ENCODE results near the gene PARVB.
A peak's percentile ranks its signal among the peaks of the same experiment; 100 is the strongest.

The PARVB gene

DNA sequence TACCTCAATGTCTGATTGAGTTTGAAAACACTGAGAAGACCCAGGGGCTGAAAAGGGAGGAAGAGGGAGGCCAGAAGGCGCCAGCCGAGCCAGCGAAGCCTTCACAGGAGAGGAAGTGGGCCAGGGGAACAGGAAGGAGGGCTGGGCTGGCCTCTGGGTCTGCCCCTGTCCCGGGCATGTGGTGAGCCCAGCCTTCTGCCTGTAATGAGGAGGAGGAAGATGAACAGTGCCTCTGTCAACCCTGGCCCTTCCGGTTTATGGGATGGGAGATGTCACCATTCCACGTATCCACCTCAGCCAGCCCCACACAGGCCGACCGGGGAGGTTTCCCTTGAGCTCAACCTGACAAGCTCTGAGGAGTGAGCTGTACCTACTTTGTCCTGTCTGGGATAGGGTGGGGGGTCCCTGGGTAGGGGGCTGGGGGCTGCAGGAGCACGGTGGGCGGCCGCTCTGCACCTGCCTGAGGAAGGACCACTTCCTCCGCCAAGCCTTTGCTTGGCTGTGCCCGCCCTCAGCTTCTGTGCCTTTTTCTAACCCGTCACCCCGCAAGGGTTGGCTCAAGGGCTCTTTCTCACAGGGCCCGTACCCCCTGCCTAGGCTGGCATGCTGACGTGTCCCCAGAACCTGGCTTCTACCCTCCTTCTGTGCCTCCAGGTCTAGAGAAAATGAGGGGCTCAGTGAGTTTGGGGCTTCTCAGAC is 158.6 kb downstream of the PARVB start:
- peak in 1 of 3 experiments; percentile 53 for DNase-seq (ENCODE audit: low read depth in 3 of 3)

DNA sequence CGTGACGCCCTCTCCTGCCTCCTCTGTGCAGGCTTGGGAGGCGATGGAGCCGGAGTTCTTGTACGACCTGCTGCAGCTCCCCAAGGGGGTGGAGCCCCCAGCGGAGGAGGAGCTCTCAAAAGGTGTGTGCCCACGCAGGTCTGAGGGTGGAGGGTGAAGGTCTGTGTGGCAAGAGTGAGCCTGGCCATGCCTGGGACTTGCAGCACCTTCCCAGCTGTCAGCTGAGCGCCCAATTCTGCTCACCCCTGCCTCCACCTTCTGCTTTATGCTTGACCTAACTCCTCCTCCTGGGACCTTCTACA is 159.1 kb downstream of the PARVB start:
- no peak for DNase-seq (ENCODE audit: low read depth in 3 of 3)

DNA sequence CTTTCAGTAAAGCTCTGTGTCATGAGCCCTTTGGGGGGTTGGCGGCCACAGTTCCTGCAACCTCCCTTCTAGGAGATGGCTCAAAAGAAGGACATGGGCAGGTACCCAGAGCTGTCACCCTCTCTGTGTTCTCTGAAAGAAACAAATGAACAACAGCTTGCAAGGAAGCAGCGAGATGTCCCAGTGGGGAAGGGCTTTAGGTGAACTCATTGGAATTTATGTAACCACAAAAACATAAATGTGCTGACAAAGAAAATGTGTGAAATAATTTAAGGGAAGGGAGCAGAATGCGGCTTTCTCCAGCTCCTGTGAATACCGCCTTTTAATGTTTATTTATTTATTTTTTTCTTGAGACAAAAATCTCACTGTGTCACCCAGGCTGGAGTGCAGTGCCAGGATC is 159.9 kb downstream of the PARVB start:
- no peak for DNase-seq (ENCODE audit: low read depth in 3 of 3)

DNA sequence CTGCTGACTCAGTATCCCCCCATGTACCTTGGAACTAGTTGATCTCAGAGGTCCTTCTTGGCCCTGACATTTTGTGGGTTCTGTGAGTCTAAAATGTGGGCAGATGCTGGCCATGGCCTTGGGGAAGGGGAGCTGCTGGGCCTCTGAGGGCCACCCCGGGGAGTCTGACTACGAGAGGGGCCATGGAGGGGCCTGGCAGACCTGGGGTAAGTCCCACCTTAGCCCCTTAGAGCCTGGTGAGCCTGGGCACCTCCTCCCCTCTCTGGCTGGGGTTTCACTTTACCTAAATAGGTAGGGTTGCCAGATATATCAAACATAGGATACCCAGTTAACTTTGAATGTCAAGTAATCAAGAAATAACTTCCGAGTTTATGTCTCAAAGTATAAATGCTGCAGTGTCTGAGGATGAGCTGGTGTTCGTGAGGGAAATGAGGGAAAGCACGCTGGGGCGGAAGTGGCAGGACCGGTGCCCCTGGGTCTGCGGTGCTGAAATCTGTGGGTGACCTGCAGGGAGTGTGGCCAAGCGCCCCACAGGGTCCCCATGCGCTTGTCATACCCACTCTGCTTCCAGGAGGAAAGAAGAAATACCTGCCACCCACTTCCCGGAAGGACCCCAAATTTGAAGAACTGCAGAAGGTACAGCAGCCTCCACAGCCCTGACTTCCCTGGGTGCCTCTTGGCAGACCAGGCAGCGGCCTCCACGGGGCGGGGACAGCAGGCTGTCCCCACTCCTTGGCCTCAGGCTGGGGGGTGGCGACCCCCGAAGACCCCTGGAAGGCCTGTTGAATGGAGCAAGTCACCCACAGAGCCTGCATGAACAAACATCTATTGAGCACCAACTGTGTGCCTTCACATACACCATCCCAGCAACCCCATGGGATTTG is 161.4 kb downstream of the PARVB start:
- no peak for DNase-seq (ENCODE audit: low read depth in 3 of 3)

DNA sequence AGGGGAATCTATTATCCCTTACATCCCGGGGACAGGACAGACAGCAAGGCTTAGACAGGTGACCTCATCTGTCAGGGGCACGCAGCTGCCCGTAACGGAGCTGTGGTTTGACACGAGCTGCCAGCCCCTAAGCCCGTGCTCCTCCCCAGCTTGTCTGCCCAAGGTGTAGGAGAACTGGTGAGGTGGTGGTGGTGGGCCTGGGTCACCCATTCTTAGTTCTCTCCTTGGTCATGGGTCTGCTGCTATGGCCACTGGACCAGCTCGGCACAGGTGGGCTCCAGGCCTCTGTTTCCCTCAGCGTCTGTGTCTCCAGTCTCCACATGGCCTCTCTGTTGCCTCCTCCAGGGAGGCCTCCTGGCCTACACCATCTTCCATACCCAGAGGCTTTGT is 162.0 kb downstream of the PARVB start:
- no peak for DNase-seq (ENCODE audit: low read depth in 3 of 3)

- no peak for DNase-seq (ENCODE audit: low read depth in 3 of 3)
These were observed 162.6 kb downstream of the PARVB start for GRCh38 chr22:44186737-44187136.

GRCh38 chr22:44187652-44188230 is 163.6 kb downstream of the PARVB start:
- DNase-seq (ENCODE audit: low read depth in 3 of 3): no peak

DNA sequence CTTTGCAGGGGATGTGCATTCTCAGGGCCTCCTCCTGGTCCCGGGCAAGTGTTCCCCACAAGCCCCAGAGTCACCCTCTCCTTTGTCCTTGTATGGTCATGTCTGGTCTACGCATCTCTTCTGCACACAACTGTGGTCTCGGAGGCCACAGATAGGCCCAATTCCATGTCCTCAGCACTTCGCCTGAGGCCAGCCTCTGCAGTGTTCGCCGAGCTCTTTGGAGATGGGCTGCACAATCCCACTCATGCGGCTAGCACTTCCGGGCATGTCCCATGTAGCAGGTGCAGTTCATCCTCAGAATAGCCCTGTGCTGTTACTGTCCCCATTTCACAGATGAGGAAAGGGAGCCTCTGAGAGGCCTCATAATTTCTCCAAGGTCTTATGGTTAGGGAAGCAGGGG is 164.2 kb downstream of the PARVB start:
- DNase-seq (ENCODE audit: low read depth in 3 of 3): no peak

GRCh38 chr22:44188986-44189630 is 165.0 kb downstream of the PARVB start:
- DNase-seq (ENCODE audit: low read depth in 3 of 3): no peak

DNA sequence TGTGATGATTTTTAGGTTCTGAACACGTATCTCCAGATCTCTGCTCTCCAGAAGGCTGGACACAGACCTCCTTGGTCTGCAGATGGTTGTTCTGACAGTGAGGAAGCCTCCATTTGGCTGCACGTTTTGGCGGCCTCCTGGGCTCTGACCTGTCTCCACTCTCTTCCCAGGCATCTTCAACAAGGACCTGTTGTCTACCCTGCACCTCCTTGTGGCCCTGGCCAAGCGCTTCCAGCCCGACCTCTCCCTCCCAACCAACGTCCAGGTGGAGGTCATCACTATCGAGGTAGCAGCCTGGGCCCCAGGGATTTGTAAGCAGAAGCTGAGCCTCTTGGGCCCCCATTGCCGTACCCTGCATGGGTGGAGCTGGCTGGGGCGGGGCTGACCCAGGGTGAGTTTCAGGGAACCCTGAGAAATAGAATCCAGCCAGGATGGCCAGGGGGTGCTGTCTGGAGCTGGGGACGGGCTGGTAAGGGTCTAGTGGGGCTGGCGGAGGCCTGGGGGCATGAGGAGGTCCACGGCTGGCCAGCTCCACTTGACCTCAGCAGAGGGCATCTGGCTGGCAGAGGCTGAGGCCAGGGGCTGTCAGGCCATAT is 166.4 kb downstream of the PARVB start:
- no peak for DNase-seq (ENCODE audit: low read depth in 3 of 3)

- peak in 2 of 3 experiments; percentile 2 to 38 for DNase-seq (ENCODE audit: low read depth in 3 of 3)
These were observed 166.9 kb downstream of the PARVB start for GRCh38 chr22:44191036-44191454.

DNA sequence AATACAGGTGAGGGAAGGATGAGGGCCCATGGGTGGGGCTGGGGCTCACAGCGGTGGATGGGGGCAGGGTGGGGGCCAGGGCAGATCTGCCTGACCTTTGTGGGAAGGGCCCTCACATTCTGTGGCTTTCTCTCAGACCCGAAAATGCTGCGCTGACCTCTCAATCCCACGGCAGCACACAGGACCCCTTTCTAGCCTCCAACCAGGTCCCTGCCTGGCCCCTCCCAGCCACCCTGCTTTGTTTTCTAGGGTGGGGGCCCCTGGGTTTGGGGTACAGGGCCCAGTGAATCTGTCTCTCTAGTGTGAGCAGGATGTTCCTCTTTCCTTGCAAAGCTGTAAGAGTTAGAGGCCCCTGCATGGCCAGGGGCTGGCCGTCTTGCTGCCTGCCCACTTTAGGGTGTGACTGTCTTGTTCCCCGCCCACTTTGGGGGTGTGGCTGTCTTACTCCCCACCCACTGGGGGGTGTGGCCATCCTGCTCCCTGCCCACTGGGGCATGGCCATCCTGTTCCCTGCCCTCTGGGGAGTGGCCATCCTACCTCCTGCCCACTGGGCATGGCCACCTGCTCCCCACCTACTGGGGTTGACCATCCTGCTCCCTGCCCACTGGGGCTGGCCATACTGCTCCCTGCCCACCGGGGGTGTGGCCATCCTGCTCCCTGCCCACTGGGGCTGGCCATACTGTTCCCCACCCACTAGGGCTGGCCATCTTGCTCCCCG is 168.2 kb downstream of the PARVB start:
- DNase-seq (ENCODE audit: low read depth in 3 of 3): peak in 2 of 3 experiments; percentile 5 to 37

DNA sequence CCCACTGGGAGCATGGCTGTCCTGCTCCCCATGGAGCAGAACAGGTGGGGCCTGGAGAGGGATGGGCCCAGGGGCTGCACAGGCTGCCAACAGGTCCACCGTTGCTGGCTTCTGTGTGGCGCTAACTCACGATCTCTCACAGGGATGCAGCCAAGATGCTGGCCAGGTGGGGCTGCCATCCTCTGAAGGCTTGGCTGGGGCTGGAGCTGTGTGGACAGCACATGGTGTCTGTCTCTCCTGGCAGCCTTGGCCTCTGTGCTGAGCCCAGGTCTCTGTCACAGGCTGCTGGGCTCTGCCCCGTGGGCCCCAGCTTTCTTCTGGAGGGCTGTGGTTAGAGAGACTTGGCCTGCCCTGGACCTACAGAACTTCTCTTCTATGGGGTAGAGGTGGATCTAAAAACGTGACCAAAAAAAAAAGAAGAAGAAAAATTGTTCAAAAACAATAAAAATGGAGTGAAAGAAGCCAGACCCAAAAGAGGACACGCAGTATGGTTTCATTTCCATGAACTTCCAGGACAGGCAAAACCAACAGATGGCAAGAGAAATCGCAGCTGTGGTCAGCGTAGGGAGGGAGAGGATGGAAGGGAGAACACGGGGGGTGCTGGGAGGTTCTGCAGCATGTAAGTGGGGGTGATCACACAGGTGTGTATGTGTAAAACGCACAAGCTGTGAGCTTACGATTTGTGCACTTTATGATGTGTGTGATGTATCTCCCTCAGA is 168.9 kb downstream of the PARVB start:
- DNase-seq (ENCODE audit: low read depth in 3 of 3): no peak

DNA sequence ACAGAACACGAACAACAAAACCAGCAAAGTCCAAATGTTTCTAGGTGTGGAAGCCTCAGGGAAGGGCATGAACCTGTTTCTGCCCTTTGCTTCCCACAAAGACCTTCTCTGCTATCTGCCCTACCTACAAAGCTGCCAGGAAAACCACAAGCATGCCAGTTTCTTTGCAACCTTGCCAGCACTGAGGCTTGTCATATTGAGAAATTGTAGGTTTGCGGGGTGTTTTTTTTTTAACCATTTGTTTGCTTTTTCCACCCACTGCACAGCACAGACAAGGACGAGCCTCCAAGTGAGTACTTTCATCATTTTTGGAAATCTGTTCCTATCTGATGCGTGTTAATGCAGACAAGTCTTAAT is 169.4 kb downstream of the PARVB start:
- no peak for DNase-seq (ENCODE audit: low read depth in 3 of 3)

DNA sequence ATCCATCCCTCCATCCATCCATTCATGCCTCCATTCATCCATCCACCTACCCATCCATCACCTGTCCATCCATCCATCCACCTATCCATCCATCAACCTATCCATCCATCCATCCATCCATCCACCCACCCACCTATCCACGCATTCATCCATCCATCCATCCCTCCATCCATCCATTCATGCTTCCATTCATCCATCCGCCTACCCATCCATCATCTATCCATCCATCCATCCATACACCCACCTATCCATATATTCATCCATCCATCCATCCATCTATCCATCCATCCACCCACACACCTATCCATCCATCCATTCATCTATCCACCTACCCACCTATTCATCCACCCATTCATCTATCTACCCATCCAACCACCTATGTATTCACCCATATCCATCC is 170.5 kb downstream of the PARVB start:
- no peak for DNase-seq (ENCODE audit: low read depth in 3 of 3)

DNA sequence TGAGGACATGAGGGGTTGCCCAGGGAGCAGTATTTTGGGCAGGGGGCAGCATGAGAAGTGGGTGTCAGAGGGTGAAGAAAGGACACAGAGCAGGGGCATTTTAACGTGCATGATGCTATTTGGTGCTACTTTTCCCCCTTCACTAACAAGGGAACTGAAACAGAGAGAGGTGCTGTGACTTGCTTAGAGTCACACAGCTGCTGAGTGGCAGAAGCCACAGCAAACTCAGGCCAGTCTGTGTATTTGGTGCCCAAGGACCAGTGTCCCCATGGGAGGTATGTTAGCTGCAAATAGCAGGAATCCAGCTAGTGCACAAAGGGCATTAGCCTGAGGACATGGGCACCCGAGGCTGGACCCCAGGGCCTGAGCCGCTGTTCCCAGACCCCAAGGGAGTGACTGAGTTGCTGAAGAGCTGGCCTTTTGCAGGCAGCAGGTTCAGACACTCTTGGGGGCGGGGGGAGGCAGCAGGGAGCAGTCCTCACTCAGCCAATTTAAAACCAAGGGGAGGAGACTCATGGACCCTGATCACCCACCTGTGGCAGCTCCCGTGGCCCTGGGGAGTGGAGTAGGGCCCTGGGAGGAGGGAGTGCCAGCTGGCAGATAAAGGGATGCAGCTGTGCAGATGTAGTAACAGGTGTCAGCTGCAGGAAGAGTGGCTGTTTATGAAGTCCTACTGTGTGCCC is 171.2 kb downstream of the PARVB start:
- DNase-seq (ENCODE audit: low read depth in 3 of 3): no peak

DNA sequence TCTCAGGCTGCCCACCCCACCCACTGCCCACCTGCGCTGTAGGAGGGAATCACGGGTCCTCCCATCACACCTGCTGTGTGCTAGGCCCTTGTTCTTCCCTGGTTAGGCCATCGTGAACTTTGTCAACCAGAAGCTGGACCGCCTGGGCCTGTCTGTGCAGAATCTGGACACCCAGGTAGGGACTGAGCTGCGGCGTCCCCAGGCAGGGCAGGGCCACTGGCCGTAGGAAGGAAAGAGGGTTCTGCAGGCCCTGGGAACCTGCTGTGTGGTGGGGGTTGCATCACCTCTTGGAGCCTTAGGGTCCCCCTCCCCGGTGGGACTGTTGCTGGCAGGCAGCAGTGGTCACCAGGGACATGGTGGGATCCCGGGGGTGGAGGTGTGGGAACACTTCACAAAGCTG is 172.1 kb downstream of the PARVB start:
- no peak for DNase-seq (ENCODE audit: low read depth in 3 of 3)

DNA sequence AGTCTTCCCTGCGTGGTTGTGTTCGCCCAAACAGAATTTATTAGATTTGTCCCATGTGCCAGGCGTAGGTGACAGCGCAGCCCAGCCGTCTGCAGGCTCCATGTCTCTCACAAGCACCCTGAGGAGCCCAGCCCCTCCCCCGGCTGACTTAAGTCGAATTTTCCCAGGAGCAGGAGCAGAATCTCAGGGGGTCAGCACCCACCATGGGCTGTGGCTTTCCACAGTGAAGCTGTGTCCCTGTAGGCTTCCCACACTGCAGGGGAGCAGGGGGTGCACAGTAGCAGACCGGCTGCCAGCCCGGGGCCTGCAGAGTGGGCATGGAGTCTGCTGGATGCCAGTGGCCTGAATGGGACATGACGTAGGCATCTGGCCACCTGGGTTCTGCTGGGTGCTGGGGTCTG is 172.6 kb downstream of the PARVB start:
- DNase-seq (ENCODE audit: low read depth in 3 of 3): no peak

GRCh38 chr22:44197271-44197670 is 173.2 kb downstream of the PARVB start:
- no peak for DNase-seq (ENCODE audit: low read depth in 3 of 3)

GRCh38 chr22:44199164-44199563 is 175.1 kb downstream of the PARVB start:
- DNase-seq (ENCODE audit: low read depth in 3 of 3): no peak

Data from stimulated activated CD4-positive, alpha-beta T cell treated with anti-CD3 and anti-CD28 coated beads, TNF-alpha, amount 100 ng/mL, for 24 hours (primary cell).